HEK293 (cell line): Measurements from ENCODE around the gene STPG3.

Source experiments
- CTCF ChIA-PET: fragments of 350-600 bp; formaldehyde crosslinking; extraction: SDS; loops from one replicate; lab custom pipeline; 2021; ENCODE audit warnings: antibody characterized with exemption; lab: Yijun Ruan, JAX
- POLR2A ChIA-PET: fragments of 300-600 bp; formaldehyde crosslinking; extraction: SDS; loops from one replicate; lab custom pipeline; 2020; ENCODE audit warnings: antibody characterized with exemption, inconsistent platforms; lab: Yijun Ruan, JAX
- H3K27ac ChIP-seq: fragments of 200-500 bp; sonication (Bioruptor generic); 2 replicates; pipeline ENCODE4 v1.5.1; 2014; ENCODE audit warnings: low read depth, low read length, control low read depth, inconsistent platforms; ENCODE audit errors: extremely low read depth
- H3K36me3 ChIP-seq, 2 experiments: fragments of 200-500 bp in 1 of 2; sonication (Bioruptor generic) in 1 of 2; 1 replicate in 1 of 2; 2 replicates in 1 of 2; pipeline ENCODE4 v1.5.1; 2014 to 2017; ENCODE audit warnings: inconsistent platforms in 2 of 2, low read length in 2 of 2; ENCODE audit not compliant: control insufficient read depth in 2 of 2, insufficient read depth in 1 of 2
- H3K4me1 ChIP-seq: fragments of 200-500 bp; sonication (Bioruptor generic); 2 replicates; pipeline ENCODE4 v1.5.1; 2014; ENCODE audit warnings: mild to moderate bottlenecking, low read length, inconsistent platforms; ENCODE audit not compliant: control insufficient read depth, insufficient read depth
- H3K4me3 ChIP-seq: 2 replicates; pipeline ENCODE4 v1.5.1; 2011; ENCODE audit warnings: low read depth, mild to moderate bottlenecking, control low read depth, low read length, moderate library complexity
- H3K9me3 ChIP-seq: fragments of 200-500 bp; sonication (Bioruptor generic); 2 replicates; pipeline ENCODE4 v1.5.1; 2014; ENCODE audit warnings: low read depth, low read length, inconsistent platforms; ENCODE audit not compliant: control insufficient read depth, insufficient read depth
- ATF2 ChIP-seq: fragments of 450-650 bp; formaldehyde crosslinking; IDR thresholded peaks from 2 replicates; pipeline ENCODE4 v1.5.1; 2016; ENCODE audit warnings: missing biosample characterization, missing genetic modification characterization, low read depth
- HOXC10 ChIP-seq: sonication (generic); formaldehyde crosslinking; IDR thresholded peaks from 2 replicates; pipeline ENCODE4 v1.8.1; 2023; ENCODE audit warnings: mild to moderate bottlenecking, missing genetic modification reagents
- KLF10 ChIP-seq: fragments of 450-650 bp; IDR thresholded peaks from 2 replicates; pipeline ENCODE4 v1.5.1; 2018; ENCODE audit warnings: missing biosample characterization, mild to moderate bottlenecking, missing genetic modification characterization
- TSHZ1 ChIP-seq: fragments of 450-650 bp; formaldehyde crosslinking; IDR thresholded peaks from 2 replicates; pipeline ENCODE4 v1.5.1; 2016; ENCODE audit warnings: missing biosample characterization, missing genetic modification characterization, borderline replicate concordance
- YY2 ChIP-seq: fragments of 450-650 bp; formaldehyde crosslinking; IDR thresholded peaks from 2 replicates; pipeline ENCODE4 v1.5.1; 2016; ENCODE audit warnings: missing biosample characterization, missing genetic modification characterization
- ZBTB1 ChIP-seq: fragments of 450-650 bp; formaldehyde crosslinking; IDR thresholded peaks from 2 replicates; pipeline ENCODE4 v1.5.1; 2016; ENCODE audit warnings: missing biosample characterization, missing genetic modification characterization
- ZEB2 ChIP-seq: fragments of 450-650 bp; formaldehyde crosslinking; IDR thresholded peaks from 2 replicates; pipeline ENCODE4 v1.5.1; 2016; ENCODE audit warnings: missing biosample characterization, missing genetic modification characterization
- ZNF114 ChIP-seq: fragments of 450-650 bp; formaldehyde crosslinking; IDR thresholded peaks from 2 replicates; pipeline ENCODE4 v1.5.0; 2017; ENCODE audit warnings: missing biosample characterization, missing genetic modification characterization
- ZNF133 ChIP-seq: fragments of 450-650 bp; formaldehyde crosslinking; IDR thresholded peaks from 2 replicates; pipeline ENCODE4 v1.5.1; 2016; ENCODE audit warnings: missing biosample characterization, missing genetic modification characterization
- ZNF2 ChIP-seq: fragments of 450-650 bp; formaldehyde crosslinking; IDR thresholded peaks from 2 replicates; pipeline ENCODE4 v1.5.1; 2016; ENCODE audit warnings: missing biosample characterization, missing genetic modification characterization
- ZNF24 ChIP-seq: fragments of 450-650 bp; formaldehyde crosslinking; IDR thresholded peaks from 2 replicates; pipeline ENCODE4 v1.5.1; 2016; ENCODE audit warnings: missing biosample characterization, missing genetic modification characterization
- ZNF335 ChIP-seq: fragments of 450-650 bp; formaldehyde crosslinking; conservative IDR thresholded peaks from 2 replicates; pipeline ENCODE4 v1.5.1; 2016; ENCODE audit warnings: missing biosample characterization, missing genetic modification characterization
- ZNF510 ChIP-seq: fragments of 450-650 bp; formaldehyde crosslinking; IDR thresholded peaks from 2 replicates; pipeline ENCODE4 v1.5.1; 2018; ENCODE audit warnings: mild to moderate bottlenecking, missing genetic modification characterization, missing biosample characterization; ENCODE audit not compliant: insufficient replicate concordance
- ZNF645 ChIP-seq: fragments of 450-650 bp; formaldehyde crosslinking; IDR thresholded peaks from 2 replicates; pipeline ENCODE4; 2016; ENCODE audit warnings: missing biosample characterization, missing genetic modification characterization
- ZNF837 ChIP-seq: fragments of 450-650 bp; formaldehyde crosslinking; IDR thresholded peaks from 2 replicates; pipeline ENCODE4 v1.5.1; 2016; ENCODE audit warnings: missing biosample characterization, missing genetic modification characterization
- TF ChIP-seq, protein P1 (sequence below): fragments of 450-650 bp; formaldehyde crosslinking; conservative IDR thresholded peaks from 2 replicates; pipeline ENCODE4 v1.5.1; 2016; ENCODE audit warnings: low read depth, missing biosample characterization, missing genetic modification characterization
- TF ChIP-seq, protein P2 (sequence below): fragments of 450-650 bp; formaldehyde crosslinking; IDR thresholded peaks from 2 replicates; pipeline ENCODE4 v1.5.1; 2016; ENCODE audit warnings: missing biosample characterization, missing genetic modification characterization
- TF ChIP-seq, protein P3 (sequence below): fragments of 450-650 bp; formaldehyde crosslinking; IDR thresholded peaks from 2 replicates; pipeline ENCODE4 v1.5.1; 2017; ENCODE audit warnings: missing biosample characterization, missing genetic modification characterization
- TF ChIP-seq, protein P4 (sequence below): IDR thresholded peaks from 2 replicates; pipeline ENCODE4 v1.6.1; 2011; ENCODE audit warnings: mild to moderate bottlenecking, low read depth, low read length, borderline replicate concordance

Gene STPG3

GRCh38 chr9:137300567-137301080 lies 49.5 kb downstream of the STPG3 start (continued):
- TF ChIP-seq, protein P1, sequence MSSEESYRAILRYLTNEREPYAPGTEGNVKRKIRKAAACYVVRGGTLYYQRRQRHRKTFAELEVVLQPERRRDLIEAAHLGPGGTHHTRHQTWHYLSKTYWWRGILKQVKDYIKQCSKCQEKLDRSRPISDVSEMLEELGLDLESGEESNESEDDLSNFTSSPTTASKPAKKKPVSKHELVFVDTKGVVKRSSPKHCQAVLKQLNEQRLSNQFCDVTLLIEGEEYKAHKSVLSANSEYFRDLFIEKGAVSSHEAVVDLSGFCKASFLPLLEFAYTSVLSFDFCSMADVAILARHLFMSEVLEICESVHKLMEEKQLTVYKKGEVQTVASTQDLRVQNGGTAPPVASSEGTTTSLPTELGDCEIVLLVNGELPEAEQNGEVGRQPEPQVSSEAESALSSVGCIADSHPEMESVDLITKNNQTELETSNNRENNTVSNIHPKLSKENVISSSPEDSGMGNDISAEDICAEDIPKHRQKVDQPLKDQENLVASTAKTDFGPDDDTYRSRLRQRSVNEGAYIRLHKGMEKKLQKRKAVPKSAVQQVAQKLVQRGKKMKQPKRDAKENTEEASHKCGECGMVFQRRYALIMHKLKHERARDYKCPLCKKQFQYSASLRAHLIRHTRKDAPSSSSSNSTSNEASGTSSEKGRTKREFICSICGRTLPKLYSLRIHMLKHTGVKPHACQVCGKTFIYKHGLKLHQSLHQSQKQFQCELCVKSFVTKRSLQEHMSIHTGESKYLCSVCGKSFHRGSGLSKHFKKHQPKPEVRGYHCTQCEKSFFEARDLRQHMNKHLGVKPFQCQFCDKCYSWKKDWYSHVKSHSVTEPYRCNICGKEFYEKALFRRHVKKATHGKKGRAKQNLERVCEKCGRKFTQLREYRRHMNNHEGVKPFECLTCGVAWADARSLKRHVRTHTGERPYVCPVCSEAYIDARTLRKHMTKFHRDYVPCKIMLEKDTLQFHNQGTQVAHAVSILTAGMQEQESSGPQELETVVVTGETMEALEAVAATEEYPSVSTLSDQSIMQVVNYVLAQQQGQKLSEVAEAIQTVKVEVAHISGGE, result peak; percentile 83
- TF ChIP-seq ZNF133 (no peak), ZNF645 (0 out of 2 replicates have a peak, but pooled peaks have one; percentile 62)
- TF ChIP-seq, all 188 proteins: peak for 28

GRCh38 chr9:137301081-137301947 lies 50.2 kb downstream of the STPG3 start:
- CTCF ChIA-PET, result interaction anchor here (0.7 to 4.9 kb wide), 12 partner anchors 11 to 143 kb away, joined by 3 to 21 read pairs (median 6); no protein-coding TSS in a partner anchor
- peak overlapping the region; percentile 91 for H3K27ac ChIP-seq
- POLR2A ChIA-PET, result interaction anchor here (0.5 to 3.3 kb wide), 27 partner anchors 11 to 306 kb away, joined by 3 to 40 read pairs (median 5); partner anchors contain the start of genes EXD3, MRPL41, NOXA1 and NSMF
- no peak for TF ChIP-seq ZNF114
- TF ChIP-seq ZNF837, result peak; percentile 95
- TF ChIP-seq TSHZ1 (tag by site-specific recombination), result no peak
- TF ChIP-seq ZNF2 (tag by site-specific recombination), result peak; percentile 57; the same call in 1 of the 2 replicates
- TF ChIP-seq KLF10 (tag by site-specific recombination), result 0 out of 2 replicates have a peak, but pooled peaks have one; percentile 69
- peak; percentile 61; the same call in 1 of the 2 replicates for TF ChIP-seq YY2 (tag by site-specific recombination)
- TF ChIP-seq, protein P2, sequence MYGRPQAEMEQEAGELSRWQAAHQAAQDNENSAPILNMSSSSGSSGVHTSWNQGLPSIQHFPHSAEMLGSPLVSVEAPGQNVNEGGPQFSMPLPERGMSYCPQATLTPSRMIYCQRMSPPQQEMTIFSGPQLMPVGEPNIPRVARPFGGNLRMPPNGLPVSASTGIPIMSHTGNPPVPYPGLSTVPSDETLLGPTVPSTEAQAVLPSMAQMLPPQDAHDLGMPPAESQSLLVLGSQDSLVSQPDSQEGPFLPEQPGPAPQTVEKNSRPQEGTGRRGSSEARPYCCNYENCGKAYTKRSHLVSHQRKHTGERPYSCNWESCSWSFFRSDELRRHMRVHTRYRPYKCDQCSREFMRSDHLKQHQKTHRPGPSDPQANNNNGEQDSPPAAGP, result 0 out of 2 replicates have a peak, but pooled peaks have one; percentile 41
- TF ChIP-seq ATF2, result no peak
- TF ChIP-seq ZBTB1 (tag by site-specific recombination), result 0 out of 2 replicates have a peak, but pooled peaks have one; percentile 47
- peak; percentile 91 for TF ChIP-seq ZEB2 (tag by site-specific recombination)
- TF ChIP-seq ZNF24 (tag by site-specific recombination), result peak; percentile 52; the same call in 1 of the 2 replicates
- TF ChIP-seq HOXC10 (CRISPR knock-in tag), result 0 out of 2 replicates have a peak, but pooled peaks have one; percentile 72
- TF ChIP-seq ZNF335 (tag by site-specific recombination), result peak; percentile 46; the same call in 1 of the 2 replicates
- TF ChIP-seq, protein P3, sequence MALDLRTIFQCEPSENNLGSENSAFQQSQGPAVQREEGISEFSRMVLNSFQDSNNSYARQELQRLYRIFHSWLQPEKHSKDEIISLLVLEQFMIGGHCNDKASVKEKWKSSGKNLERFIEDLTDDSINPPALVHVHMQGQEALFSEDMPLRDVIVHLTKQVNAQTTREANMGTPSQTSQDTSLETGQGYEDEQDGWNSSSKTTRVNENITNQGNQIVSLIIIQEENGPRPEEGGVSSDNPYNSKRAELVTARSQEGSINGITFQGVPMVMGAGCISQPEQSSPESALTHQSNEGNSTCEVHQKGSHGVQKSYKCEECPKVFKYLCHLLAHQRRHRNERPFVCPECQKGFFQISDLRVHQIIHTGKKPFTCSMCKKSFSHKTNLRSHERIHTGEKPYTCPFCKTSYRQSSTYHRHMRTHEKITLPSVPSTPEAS, result 0 out of 2 replicates have a peak, but pooled peaks have one; percentile 11
- TF ChIP-seq, protein P4, sequence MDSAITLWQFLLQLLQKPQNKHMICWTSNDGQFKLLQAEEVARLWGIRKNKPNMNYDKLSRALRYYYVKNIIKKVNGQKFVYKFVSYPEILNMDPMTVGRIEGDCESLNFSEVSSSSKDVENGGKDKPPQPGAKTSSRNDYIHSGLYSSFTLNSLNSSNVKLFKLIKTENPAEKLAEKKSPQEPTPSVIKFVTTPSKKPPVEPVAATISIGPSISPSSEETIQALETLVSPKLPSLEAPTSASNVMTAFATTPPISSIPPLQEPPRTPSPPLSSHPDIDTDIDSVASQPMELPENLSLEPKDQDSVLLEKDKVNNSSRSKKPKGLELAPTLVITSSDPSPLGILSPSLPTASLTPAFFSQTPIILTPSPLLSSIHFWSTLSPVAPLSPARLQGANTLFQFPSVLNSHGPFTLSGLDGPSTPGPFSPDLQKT, result no peak
- TF ChIP-seq ZNF510 (tag by site-specific recombination), result no peak

More at GRCh38 chr9:137301081-137301947, 50.2 kb downstream of the STPG3 start:
- peaks cover 15% of the 10 kb centered on the region for H3K4me1 ChIP-seq
- no peaks in the 10 kb centered on the region for H3K9me3 ChIP-seq
- peak overlapping the region; percentile 73 for H3K4me3 ChIP-seq
- H3K36me3 ChIP-seq, result no peaks in the 10 kb centered on the region
